Cardiac septum (tissue), 1 donor: Measurements from ENCODE around the gene SLC34A3. TPM values are rescaled to one million over a fixed set of nuclear protein-coding genes. Genes with fewer than 3 reads are reported as not detected.
"Not testable (repeated sequence)": the region's sequence is repeated elsewhere in the genome, so short reads cannot be mapped to it uniquely, and the experiment has no call there.

Experiments
- DNase-seq: peaks from one replicate; pipeline ENCODE4 v3.0.0-alpha.2; 2020; ENCODE audit warnings: low spot score
- intact Hi-C: fragments of 100-400 bp; cut with DNase I; formaldehyde crosslinking; loops from one replicate; pipeline ENCODE4 v1.14.0; 2022
- total RNA-seq: library from RNA; stranded (reverse); fragmentation: NEBNext Ultra II Directional; extraction: Animal tissue kit (Norgen Biotek cat#: 25700); gene quantifications from one replicate; pipeline ENCODE4 v1.2.1, GENCODE V29; 2021
- donor health status: DM: no; HTN: no; CAD: no.

SLC34A3 gene
- total RNA-seq, 1 donor from 2014 or later, result not detected

DNA sequence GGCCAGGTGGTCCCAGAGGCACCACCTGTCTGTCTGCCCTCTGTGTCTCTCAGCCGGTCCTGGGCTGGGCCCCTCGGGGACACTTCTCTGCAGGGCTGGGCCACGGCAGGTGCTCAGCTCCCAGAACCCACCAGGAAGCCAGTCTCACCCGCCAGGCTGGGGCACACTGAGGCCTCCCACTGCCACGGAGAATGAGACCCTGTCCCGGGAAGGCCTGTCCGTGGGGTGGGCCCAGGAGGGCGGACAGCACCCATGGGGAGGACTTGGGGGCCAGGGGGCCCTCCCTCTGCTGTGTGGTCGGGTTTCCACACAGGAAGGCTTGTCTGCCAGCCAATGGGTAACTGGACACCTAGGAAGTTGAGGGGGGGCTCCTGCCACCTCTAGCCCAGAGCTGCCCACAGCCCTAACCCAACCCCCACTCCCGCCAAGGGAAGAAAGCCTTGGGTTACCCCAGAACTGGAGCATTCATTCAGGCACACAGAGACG is 6.3 kb downstream of the SLC34A3 start:
- DNase-seq, result no peak
- intact Hi-C loops, result no loop called here

DNA sequence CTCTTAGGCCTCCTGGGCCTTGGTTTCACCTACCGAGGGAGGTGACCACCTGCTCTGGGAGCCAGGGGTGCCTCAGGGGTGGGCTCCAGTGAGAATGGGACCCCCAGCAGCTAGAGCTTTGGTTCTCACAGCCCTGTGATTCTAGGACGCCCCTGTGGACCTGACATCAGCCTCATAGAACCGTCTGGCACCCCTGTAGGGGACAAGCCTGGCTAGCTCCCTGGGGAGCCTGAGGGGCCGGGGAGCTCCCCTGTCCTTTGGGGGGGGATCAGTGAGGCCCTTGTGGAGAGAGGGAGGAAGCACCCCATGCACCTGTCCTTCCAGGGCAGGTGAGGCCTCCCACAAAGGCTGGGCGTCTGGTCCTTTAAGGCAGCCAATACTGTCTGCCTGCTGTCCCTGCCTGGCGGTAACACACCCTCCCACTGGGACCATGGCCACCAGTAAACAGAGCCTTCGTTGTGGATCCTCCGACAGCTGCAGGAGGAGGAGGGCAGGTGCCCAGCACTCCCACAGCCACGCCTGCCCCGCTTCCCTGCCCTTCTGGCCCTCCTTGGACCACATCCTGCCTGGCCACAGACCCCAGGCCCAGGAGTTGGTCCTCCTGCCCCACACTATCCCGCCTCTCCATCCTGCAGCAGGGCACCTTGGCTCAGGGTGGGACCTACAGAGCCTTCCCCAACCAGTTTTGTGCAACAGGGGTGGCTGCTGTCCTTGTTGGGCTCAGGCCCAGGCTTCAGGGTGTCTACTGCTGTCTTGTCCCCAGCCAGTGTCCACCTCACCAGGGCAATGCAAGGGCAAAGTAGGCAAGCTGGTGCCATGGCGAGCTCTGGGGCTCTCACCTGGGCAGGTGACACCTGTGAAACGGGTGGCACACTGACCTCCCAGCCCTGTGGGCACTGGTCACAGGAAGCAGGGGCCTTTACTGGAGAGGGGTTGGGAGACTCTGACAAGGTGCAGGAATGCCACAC is 7.3 kb downstream of the SLC34A3 start:
- no peak for DNase-seq
- intact Hi-C loops, result loop anchor here (2.0 kb wide), 1 partner anchor 13 kb away; the partner anchor contains the start of gene CYSRT1

DNA sequence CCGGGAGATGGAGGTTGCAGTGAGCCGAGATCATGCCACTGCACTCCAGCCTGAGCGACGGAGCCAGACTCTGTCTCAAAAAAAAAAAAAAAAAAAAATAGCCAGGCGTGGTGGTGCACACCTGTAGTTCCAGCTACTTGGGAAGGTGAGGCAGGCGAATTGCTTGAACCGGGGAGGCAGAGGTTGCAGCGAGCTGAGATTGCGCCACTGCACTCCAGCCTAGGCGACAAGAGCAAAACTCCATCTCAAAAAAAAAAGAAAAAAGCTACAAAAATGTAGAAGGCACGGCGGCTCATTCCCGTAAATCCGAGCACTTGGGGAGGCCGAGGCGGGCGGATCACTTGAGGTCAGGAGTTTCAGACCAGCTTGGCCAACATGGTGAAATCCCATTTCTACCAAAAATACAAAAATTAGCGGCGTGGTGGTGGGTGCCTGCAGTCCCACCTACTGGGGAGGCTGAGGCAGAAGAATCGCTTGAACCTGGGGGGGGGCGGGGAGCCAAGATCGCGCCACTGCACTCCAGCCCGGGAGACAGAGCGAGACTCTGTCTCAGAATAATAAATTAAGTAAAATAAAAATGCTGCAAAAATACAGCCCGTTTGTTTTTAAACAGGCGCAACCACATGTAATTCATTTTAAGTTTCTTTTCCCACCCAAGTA is 9.0 kb downstream of the SLC34A3 start:
- not testable (repeated sequence) for DNase-seq
- intact Hi-C loops, result loop anchor here (1.0 to 2.0 kb wide), 3 partner anchors 15 to 169 kb away; partner anchors contain the start of genes CYSRT1 and NELFB

- intact Hi-C loops, result loop anchor here (1.0 to 2.0 kb wide), 2 partner anchors 14 to 168 kb away; partner anchors contain the start of gene NELFB
- peak; percentile 87 for DNase-seq
Measured at GRCh38 chr9:137240318-137240840, 9.7 kb downstream of the SLC34A3 start.

DNA sequence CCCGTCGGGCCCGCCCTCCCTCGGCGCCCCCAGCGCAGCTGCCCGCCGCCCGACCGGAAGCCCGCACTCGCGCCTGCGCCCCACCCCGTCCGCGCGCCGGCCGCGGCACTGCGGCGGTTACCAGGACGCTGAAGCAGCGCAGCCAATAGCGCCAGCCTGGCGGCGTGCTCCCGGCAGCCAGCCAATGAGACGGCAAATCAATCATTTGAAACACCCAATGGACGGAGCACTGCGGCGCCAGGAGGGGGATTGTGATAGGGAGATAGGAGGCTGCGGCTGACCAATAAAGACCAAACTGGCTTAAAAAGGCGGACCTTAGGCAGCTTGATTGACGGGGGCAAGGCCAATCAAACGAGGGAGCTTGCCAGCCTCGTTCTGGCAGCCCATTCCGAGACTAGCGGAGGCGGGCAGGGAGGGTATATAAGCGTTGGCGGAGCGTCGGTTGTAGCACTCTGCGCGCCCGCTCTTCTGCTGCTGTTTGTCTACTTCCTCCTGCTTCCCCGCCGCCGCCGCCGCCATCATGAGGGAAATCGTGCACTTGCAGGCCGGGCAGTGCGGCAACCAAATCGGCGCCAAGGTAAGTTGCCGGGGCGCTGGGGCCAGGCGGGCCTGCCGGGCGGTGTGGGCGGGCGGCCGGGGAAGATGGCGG is 10.3 kb downstream of the SLC34A3 start, which contains the start of gene TUBB4B:
TSS of gene TUBB4B (plus strand) at position 447 of the 649 bp plus-strand sequence. CDS start at position 521, 74 bp downstream.
- intact Hi-C loops, result loop anchor here (1.0 to 2.0 kb wide), 2 partner anchors 14 to 167 kb away; partner anchors contain the start of gene NELFB
- DNase-seq, result peak; percentile 99

DNA sequence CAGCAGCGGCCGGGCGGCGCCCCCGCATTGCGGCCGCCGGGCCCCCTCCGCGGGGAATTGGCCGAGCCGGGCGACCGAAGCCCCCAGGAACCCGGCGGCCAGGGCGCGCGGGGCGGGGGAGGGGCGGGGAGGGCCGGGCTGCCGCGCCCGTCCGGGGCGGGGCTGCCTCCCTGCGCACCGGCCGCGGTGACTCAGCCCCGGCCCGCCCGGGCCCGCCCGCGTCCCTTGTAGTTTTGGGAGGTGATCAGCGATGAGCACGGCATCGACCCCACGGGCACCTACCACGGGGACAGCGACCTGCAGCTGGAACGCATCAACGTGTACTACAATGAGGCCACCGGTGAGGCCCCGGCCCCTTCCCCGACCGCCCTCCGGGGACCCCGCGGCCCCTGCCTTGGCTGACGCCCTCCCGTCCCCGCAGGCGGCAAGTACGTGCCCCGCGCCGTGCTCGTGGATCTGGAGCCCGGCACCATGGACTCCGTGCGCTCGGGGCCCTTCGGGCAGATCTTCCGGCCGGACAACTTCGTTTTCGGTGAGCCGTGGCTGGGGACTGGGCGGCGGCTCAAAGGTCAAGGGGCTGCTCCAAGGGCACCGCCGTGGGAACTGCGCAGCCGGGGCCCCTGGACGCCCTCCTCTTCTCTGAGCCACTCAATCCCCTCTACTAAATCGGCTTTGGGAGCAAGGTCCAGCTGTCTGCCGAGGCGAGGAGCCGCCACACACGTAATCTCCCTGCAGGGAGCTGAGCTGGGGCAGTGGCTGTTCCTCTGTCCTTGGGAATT is 11.0 kb downstream of the SLC34A3 start:
- intact Hi-C loops, result loop anchor here (2.0 kb wide), 1 partner anchor 13 kb away; the partner anchor contains the start of gene NELFB
- DNase-seq, result peak; percentile 87

- intact Hi-C loops, result no loop called here
- no peak for DNase-seq
Measured at GRCh38 chr9:137242269-137243203, 11.8 kb downstream of the SLC34A3 start.

GRCh38 chr9:137243266-137243625 is 12.5 kb downstream of the SLC34A3 start:
- DNase-seq, intact Hi-C loops: not testable (repeated sequence)

GRCh38 chr9:137243626-137244485 is 13.2 kb downstream of the SLC34A3 start:
- no peak for DNase-seq
- intact Hi-C loops, result no loop called here

DNA sequence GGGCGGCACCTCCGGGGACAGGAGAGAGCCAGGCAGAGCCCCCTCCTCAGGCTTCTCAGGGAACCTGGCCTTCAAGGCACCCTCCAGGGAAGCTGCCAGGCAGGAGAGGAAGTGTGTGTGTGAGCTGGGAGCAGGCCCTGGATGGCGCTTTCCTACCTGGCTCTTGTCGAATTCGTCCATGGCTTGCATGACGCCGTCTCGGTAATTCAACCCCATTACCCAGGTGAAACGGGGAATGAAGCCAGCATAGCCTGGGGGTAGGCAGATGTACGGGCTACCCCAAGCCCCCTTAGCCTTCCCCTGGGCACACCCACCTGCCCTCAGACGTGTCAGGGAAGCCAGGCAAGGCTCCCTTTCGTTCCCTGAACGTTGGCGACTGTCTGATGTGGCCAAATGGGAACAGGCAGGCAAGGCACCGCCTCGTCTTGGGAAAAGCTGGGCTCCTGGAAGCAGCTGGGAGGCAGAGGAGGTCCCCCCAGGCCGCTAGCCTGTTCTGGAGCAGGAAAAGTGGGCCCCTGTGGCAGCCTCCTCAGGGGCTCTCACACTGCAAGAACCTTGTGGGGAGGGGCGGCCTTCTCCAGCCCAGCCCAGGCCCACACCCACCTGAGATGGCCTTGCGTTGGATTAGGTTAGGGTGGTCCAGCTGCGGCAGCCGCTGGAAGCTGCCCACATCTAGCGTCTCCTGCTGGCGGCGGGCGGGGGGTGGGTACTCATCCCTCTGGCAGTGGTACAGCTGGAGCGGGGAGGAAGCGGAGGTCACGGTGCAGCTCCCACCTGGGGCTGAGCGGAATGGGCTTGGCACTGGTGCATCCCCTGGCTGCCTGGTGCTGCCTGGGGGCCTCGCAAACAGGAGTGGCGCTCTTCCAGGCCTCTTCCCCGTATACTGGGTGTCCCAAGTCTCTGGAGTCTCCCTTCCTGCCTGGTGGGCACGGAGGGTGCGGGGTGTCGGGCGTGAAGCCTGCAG is 14.1 kb downstream of the SLC34A3 start:
- intact Hi-C loops, result no loop called here
- no peak for DNase-seq

- intact Hi-C loops, result no loop called here
- no peak for DNase-seq
Measured at GRCh38 chr9:137245450-137246421, 15.0 kb downstream of the SLC34A3 start.

DNA sequence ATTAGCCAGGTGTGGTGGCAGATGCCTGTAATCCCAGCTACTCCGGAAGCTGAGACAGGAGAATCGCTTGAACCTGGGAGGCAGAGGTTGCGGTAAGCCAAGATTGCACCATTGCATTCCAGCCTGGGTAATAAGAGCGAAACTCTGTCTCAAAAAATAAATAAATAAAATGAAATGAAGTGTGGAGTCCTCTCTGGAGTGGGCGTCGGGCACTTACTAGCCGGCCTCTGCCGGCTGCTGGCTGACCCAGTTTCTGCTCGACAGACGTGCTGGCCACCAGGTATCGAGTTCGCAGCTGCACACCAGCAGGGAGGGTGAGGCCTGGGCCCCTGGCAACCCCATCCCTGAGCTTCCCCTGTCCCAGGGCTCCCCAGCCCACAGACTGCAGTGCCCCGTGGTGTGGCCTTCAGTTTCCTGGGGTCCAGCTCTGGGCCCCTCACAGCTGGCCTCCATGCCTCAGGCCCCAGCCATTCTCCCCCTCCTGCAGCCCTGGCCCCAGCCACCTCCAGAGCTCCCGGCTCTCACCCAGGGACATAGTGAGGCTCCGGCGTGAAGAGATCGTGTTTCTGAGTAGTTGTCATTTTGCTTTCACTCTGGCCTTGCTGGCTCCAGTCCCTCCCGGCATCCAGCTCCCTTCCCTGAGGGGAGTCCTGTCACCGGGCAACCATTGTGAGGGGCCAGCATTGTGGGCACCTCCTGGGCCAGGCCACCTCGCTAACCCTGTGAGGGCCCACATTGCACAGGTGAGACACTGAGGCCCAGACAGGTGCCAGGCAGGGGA is 16.6 kb downstream of the SLC34A3 start:
- no peak for DNase-seq

DNA sequence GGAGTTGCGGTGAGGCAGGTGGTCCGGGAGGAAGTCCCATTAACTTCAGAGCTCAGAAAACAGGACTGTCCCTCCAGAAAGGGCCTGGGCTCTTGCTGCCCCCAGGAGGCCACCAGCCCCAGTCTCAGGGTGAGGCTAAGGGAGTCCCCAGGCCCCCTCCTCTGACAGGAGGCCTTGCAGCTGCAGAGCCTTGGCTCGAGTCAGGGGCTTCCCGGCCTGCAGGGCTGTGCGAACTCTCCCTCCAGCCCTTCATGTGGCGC is 17.1 kb downstream of the SLC34A3 start:
- DNase-seq, result no peak
- intact Hi-C loops, result no loop called here

More for the DNA sequence above, 16.6 kb downstream of the SLC34A3 start:
- intact Hi-C loops, result no loop called here
